Measurements from ENCODE around the gene SCIN.

DNA sequence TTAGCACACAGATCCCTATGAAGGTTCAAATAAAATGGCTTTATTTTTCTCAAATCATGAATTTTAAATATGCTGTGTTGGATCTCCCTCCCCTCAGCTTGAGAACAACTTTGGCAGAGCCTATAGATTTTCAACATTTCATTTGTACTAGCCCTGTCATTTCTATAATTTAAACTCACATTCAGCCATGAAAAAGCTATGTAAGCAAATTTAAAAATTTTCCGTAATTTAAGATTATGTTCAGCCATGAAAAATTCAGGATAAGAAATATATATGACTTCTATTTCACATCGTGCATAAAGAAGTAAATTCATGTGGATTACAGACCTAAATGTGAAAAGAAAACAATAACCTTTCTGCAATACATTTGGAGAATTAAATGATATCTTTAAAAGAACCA, 36.5 kb upstream of the SCIN start:
- no peak for TF ChIP-seq CTCF (IDR thresholded peaks at IDR 0.05)
- no peak for TF ChIP-seq EZH2 (IDR thresholded peaks at IDR 0.05; ENCODE audit: borderline replicate concordance, insufficient read depth, low read depth, low read length, poor library complexity, severe bottlenecking)
